Breast epithelium (tissue), 3 donors: Measurements from ENCODE around the gene MYEOV.

ENCODE experiments used
- POLR2A ChIP-seq: fragments of 450-650 bp; IDR thresholded peaks from one replicate; pipeline ENCODE4 v1.6.1; 2016; ENCODE audit warnings: antibody characterized with exemption, mild to moderate bottlenecking, moderate library complexity
- POLR2AphosphoS5 ChIP-seq, 3 donors: sonication (generic); formaldehyde crosslinking; IDR thresholded peaks; one replicate each; pipeline ENCODE4 v1.6.1; 2017; ENCODE audit warnings: antibody characterized with exemption in 3 of 3
- TF ChIP-seq, protein P1 (sequence below), 3 donors: fragments of 450-650 bp; IDR thresholded peaks; one replicate each; pipeline ENCODE4 v1.5.1; 2016 to 2017; ENCODE audit warnings: antibody characterized with exemption in 3 of 3, mild to moderate bottlenecking in 3 of 3, moderate library complexity in 3 of 3

DNA sequence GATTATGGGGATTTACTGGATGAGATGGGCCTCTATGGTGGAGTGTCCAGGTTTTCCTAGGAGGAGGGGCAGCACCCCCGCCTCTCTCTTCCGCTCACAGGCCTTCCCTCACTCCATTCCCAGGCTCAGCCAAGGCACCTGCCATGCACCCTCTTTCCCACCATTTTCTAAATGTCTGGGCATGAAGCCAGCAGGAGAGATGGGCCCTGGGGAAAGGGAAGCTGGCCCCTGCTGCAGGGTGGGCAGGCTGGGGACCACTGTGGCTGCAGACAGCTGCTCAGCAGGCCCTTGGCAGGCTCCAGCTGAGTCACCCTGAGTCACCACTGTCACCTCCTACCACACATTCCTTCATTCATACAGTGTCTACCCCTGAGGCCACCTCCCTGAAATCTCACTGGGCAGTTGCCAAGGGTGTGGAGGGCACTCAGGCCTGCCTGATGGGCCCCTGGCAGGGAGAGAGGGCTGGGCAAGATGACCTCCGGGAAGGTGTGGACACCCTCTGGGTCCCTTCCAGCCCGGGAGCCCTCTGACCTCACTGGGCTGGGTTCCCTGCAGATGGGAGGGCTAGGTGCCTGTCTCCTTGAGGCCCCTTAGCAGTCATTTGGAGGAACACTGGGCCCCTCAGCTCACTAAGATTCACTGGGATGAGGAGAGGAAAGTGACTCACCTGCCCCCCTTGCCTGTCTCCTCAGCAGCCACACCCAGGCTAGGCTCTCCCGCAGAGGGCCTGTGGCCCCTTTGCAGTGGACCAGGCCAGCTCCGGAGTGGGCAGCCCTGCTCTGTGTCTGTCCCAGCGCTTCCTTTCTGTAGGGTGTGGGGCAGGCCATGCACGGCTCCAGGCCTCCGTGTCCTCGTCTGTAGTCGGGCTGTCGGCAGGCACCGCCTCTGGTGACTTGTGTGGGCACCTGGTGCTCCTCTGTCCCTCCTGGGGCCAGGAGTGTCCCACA is 7.8 kb downstream of the MYEOV start:
- TF ChIP-seq POLR2A (no peak), POLR2AphosphoS5 (IDR thresholded peaks at IDR 0.05) (no peak)
- TF ChIP-seq, protein P1, sequence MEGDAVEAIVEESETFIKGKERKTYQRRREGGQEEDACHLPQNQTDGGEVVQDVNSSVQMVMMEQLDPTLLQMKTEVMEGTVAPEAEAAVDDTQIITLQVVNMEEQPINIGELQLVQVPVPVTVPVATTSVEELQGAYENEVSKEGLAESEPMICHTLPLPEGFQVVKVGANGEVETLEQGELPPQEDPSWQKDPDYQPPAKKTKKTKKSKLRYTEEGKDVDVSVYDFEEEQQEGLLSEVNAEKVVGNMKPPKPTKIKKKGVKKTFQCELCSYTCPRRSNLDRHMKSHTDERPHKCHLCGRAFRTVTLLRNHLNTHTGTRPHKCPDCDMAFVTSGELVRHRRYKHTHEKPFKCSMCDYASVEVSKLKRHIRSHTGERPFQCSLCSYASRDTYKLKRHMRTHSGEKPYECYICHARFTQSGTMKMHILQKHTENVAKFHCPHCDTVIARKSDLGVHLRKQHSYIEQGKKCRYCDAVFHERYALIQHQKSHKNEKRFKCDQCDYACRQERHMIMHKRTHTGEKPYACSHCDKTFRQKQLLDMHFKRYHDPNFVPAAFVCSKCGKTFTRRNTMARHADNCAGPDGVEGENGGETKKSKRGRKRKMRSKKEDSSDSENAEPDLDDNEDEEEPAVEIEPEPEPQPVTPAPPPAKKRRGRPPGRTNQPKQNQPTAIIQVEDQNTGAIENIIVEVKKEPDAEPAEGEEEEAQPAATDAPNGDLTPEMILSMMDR (IDR thresholded peaks at IDR 0.05): no peak
